Psoas muscle (tissue), 8 donors: ENCODE data around the gene AFF1. TPM values are rescaled to one million over a fixed set of nuclear protein-coding genes. Genes with fewer than 3 reads are reported as not detected.

Experiments
- ATAC-seq, 4 donors: fragments of 200-7000 bp; cut with Tn5 transposase; one replicate each; pipeline ENCODE4 v1.9.1; 2020; ENCODE audit warnings: moderate library complexity in 3 of 4, mild to moderate bottlenecking in 2 of 4
- DNase-seq, 2 donors: peaks; one replicate each; pipeline ENCODE4 v3.0.0-alpha.2; 2020
- H3K27ac ChIP-seq: fragments of 200-600 bp; one replicate; pipeline ENCODE4 v1.8.0; 2022
- H3K27me3 ChIP-seq, 3 donors: fragments of 200-600 bp in 1 of 3; one replicate each; pipeline versions ENCODE4 v1.6.1 to v1.8.0; 2013 to 2022; ENCODE audit warnings: low read length in 2 of 3, mild to moderate bottlenecking in 2 of 3, moderate library complexity in 1 of 3; ENCODE audit not compliant: insufficient read depth in 3 of 3
- H3K36me3 ChIP-seq, 2 donors: fragments of 200-600 bp in 1 of 2; one replicate each; pipeline versions ENCODE4 v1.6.1 to v1.8.0; 2013 to 2022; ENCODE audit warnings: low read depth in 1 of 2, mild to moderate bottlenecking in 1 of 2, moderate library complexity in 1 of 2; ENCODE audit not compliant: insufficient read depth in 1 of 2
- H3K4me1 ChIP-seq: fragments of 200-600 bp; one replicate; pipeline ENCODE4 v1.8.0; 2022
- H3K4me3 ChIP-seq: fragments of 200-600 bp; one replicate; pipeline ENCODE4 v1.8.0; 2022; ENCODE audit warnings: mild to moderate bottlenecking
- H3K9me3 ChIP-seq: fragments of 200-600 bp; one replicate; pipeline ENCODE4 v1.8.0; 2022
- CTCF ChIP-seq: fragments of 200-600 bp; IDR thresholded peaks from one replicate; pipeline ENCODE4 v1.8.0; 2022; ENCODE audit warnings: antibody characterized with exemption
- WGBS, 3 donors: extraction: QIAGEN DNeasy Blood & Tissue Kit; methylation state at CpG; one replicate each; pipeline versions ENCODE4 v1.1.6 to v1.1.7; 2013; 5-methylcytosine and 5-hydroxymethylcytosine counted together
- intact Hi-C, 2 donors: fragments of 100-400 bp; cut with DNase I; formaldehyde crosslinking; loops; one replicate each; pipeline versions ENCODE4 v1.11.0 to v1.14.2; 2022
- polyA plus RNA-seq, 3 donors: library from polyadenylated mRNA; stranded (reverse); fragments of 200-250 nt; gene quantifications; one replicate each; pipeline ENCODE4 v1.2.3, GENCODE V29; 2013
- total RNA-seq, 4 donors: library from RNA; stranded (reverse); fragmentation: NEBNext Ultra II Directional in 2 of 4; extraction: Animal tissue kit (Norgen Biotek cat#: 25700) in 2 of 4; gene quantifications; one replicate each; pipeline versions ENCODE4 v1.2.1 to v1.2.4, GENCODE V29; 2021 to 2023
- donor health status: healthy with polysubstance abuse.
- donor health status: DM: no; HTN: no; CAD: no; lungs with moderate emphysema.
- donor health status: Bipolar disorder and iron deficiency.
- donor health status: healthy.
- donor health status: DM: yes; HTN: yes; CAD: no.
- donor health status: DM: no; HTN: no; CAD: no.
- donor health status: DM: no; HTN: no; CAD: no.
- donor health status: DM: yes; HTN: yes; CAD: no.

The AFF1 gene
- total and polyA plus RNA-seq, 7 donors, result 62.7 to 171 (median 120) TPM

DNA sequence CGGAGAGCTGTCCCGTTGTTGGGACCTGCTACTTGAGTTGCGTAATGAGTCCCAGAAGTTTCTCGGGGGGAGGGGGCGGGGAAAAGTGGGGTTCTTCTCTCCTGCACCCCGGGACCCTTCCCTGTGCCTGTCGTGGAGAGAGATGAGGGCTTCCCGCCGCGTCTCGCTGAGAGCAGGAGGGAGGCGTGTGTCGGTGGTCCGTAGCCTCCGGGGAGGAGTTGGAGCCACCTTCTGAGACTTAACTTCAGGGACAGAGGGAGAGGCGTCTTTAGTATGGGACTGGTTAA is 698 bp downstream of the AFF1 start:
- intact Hi-C loops, result loop anchor here (1.0 to 10.0 kb wide), 3 partner anchors 72 to 279 kb away; no protein-coding TSS in a partner anchor
- Histone ChIP-seq H3K36me3 (peaks cover 0 to 19% of the 10 kb centered on the region in 2 donors), H3K9me3 (no peaks in the 10 kb centered on the region), H3K27ac (peak overlapping the region; percentile 98), H3K4me3 (peak overlapping the region; percentile 86), H3K27me3 (no peaks in the 10 kb centered on the region), H3K4me1 (peaks cover 39% of the 10 kb centered on the region)
- WGBS, 3 donors, result 0 to 1% (median 1%) methylated on average over 14 to 16 of the region's 16 CpGs
- no peak for TF ChIP-seq CTCF
- DNase-seq, result peak in 1 of 2 donors; percentile 46
- peak in 2 of 4 donors; percentile 9 to 27 for ATAC-seq

DNA sequence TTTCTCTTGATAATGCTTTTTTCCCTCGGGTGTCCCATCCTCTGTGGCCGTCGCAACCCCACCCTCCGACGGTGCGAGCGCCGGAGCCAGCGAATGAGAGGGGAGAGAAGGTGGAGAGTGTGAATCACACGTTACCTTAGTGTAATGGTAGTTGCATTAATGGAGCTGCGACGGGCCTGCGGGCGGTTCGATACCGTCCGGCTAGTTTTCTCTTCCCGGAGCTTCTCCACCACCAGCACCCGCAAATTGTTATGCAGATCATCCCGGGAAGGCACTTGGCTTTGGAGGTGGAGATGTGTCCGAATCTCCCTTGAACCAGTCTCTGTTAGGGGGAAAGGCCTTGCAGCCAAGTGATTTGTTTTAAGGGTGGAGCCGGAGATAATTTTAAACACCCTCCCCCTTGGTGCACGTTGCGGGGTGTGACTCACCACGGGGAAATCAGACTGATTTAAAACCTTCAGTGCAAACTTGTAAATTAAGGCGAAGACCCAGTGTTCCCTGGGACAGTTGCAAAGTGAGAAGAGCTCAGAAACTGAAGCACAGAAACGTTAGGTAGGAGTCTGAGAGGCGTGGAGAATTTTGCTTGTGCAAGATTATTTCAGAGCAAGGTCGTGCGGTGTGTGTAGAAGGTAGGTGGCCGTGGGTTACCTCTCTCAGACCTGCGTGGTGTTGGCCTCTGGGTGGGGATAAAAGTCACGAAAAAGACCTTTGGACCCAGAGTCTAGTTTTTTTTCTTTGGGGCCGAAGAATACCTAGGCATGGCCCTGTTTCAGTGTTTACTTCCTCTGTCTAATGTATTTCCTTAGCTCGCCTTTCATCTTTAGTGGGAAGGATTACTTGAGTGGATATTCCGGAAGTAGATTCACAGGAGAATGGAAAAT is 1.3 kb downstream of the AFF1 start:
- Histone ChIP-seq H3K4me1 (peaks cover 43% of the 10 kb centered on the region), H3K9me3 (no peaks in the 10 kb centered on the region), H3K27me3 (no peaks in the 10 kb centered on the region), H3K36me3 (peaks cover 0 to 13% of the 10 kb centered on the region in 2 donors), H3K27ac (peak overlapping the region; percentile 98), H3K4me3 (peak overlapping the region; percentile 86)
- intact Hi-C loops, result loop anchor here (1.0 to 10.0 kb wide), 3 partner anchors 71 to 279 kb away; no protein-coding TSS in a partner anchor
- TF ChIP-seq CTCF, result no peak
- peak; percentile 36 to 70 (median 58) for ATAC-seq
- DNase-seq, result peak; percentile 50 to 76
- 5 to 14% (median 6%) methylated on average over 36 of the region's 36 CpGs for WGBS, 3 donors

- H3K36me3 ChIP-seq, result no peaks in the 10 kb centered on the region
- intact Hi-C loops, result loop anchor here in 1 of 2 donors (5.0 to 10.0 kb wide), 2 partner anchors 68 to 276 kb away; no protein-coding TSS in a partner anchor
- H3K27me3 ChIP-seq, result no peaks in the 10 kb centered on the region
- 39 to 61% (median 41%) methylated on average over 4 of the region's 4 CpGs for WGBS, 3 donors
- TF ChIP-seq CTCF, result no peak
- H3K27ac ChIP-seq, result peak overlapping the region; percentile 83
- peak overlapping the region; percentile 86 for H3K4me3 ChIP-seq
- ATAC-seq (no peak), DNase-seq (no peak)
- no peaks in the 10 kb centered on the region for H3K9me3 ChIP-seq
- peaks cover 55% of the 10 kb centered on the region for H3K4me1 ChIP-seq
Observed at GRCh38 chr4:86938771-86939520, 4.1 kb downstream of the AFF1 start.

- Histone ChIP-seq H3K27me3 (no peaks in the 10 kb centered on the region), H3K4me1 (peaks cover 61% of the 10 kb centered on the region), H3K36me3 (no peaks in the 10 kb centered on the region), H3K27ac (peak overlapping the region; percentile 83), H3K4me3 (peak overlapping the region; percentile 86), H3K9me3 (no peaks in the 10 kb centered on the region)
- DNase-seq, result no peak
- intact Hi-C loops, result loop anchor here in 1 of 2 donors (5.0 to 10.0 kb wide), 2 partner anchors 67 to 275 kb away; no protein-coding TSS in a partner anchor
- WGBS, 3 donors, result 47 to 72% (median 51%) methylated on average over 8 of the region's 8 CpGs
- TF ChIP-seq CTCF, result no peak
- ATAC-seq, result peak in 1 of 4 donors; percentile 16
Observed at GRCh38 chr4:86939729-86940575, 5.1 kb downstream of the AFF1 start.
